Non-pigmented ciliary epithelial cell (primary cell): Measurements from ENCODE around the gene LCK.

Experiments
- DNase-seq: peaks from one replicate; pipeline ENCODE4 v3.0.0-alpha.2; 2010; ENCODE audit warnings: low read depth

LCK gene

DNA sequence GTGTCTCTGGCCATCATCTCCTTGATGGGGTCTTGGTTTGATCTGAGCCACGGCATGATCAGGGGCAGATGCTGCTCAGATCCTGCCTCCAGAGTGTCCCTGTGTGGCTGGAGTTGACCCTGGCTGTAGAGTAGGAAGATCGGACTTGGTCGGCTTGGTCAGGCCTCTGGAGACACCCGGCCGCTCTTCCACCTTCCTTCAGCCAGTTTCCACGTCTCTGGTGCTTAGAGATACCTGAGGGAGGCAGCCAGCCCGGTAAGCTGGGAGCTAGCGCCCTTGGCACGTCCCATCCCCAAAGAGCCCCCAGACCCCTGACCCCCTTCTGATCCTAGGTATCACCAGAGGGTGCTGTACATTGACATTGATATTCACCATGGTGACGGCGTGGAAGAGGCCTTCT lies 76.1 kb downstream of the LCK start:
- DNase-seq: no peak

DNA sequence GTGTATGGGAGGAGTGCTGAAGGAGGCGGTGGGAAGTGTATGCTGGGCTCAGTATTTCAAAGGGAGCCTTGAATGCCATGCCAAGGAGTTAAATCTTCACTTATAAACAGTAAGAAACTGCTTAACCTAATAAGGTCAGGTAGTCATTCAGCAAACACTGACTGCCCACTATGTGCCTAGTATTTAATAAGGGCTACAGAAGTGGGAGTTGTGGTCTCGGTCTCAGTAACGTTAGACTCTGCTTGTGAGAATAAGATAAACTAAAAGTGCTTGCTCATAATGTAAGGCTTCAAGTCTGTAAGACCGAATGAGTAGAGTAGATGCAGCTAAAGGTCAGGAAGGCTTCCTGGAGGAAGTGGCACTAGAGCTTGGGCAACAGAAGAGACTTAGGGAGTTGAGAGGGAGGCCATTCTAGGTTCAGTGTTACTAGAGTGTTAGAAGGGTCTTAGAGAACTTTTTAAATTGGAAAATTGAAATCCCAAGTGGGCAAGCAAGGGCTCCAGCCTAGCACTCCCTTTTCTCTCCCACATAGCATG lies 78.9 kb downstream of the LCK start:
- no peak for DNase-seq

DNA sequence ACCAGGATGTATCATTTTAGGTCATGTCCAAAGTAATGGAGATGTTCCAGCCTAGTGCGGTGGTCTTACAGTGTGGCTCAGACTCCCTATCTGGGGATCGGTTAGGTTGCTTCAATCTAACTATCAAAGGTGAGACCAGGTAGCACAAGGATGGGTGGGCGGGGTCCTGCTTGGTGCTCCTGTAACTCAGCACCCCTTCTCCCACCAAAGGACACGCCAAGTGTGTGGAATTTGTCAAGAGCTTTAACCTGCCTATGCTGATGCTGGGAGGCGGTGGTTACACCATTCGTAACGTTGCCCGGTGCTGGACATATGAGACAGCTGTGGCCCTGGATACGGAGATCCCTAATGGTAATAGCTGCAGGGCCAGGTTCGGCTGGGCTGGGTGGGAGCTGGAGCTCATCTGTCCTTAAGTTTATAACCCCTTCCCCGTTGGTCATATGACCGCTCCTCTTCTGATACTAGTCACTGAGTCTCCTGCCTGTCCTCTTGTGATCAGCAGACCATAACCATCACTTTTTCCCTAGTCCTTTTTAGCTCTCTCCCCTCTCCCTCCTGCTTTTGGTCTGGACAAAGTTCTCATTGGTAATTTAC lies 79.6 kb downstream of the LCK start:
- no peak for DNase-seq

DNA sequence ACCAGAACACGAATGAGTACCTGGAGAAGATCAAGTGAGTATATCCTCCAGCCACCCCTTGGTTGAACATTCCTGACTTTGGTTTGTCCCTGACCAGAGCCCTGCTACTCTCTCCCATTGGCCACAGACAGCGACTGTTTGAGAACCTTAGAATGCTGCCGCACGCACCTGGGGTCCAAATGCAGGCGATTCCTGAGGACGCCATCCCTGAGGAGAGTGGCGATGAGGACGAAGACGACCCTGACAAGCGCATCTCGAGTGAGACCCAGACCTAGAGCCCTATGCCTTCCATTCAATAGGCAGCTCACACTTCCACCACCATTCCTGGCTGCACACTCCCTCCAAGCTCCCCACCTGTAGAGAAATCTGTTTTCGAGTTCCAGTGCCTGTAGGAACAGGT lies 80.5 kb downstream of the LCK start:
- no peak for DNase-seq

DNA sequence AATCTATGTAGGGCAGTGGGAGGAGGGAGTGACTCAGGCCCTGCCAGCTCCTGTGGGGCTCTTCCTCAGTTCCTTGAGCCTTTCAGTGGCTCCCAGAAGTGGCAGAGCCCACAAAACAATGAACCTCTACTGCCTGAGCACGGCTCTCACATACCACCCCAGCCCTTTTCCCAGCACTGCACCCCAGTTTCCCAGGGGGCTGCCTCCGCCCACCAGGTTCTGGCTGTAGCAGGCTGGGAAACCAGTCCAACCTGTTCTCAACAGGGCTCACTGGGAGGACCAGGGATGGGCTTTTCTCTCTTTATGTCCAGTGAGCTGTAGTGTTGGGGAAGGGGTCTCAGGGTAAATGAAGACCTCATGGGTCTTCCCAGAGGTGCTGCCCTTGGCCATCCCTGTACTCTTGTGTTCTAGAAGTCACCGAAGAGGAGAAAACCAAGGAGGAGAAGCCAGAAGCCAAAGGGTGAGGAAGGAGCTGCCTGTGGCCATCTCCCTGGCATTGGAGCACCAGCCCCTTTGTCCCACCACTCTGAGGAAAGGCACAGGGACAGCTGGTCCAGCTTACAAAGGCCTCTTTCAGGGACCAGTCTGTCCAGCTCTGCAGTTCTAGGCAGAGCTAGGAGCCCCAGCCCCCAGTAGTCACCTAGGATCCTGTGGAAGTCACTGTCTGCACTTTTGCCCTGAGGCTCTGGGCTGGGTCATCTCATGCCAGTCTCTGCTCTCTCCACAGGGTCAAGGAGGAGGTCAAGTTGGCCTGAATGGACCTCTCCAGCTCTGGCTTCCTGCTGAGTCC lies 81.4 kb downstream of the LCK start:
- no peak for DNase-seq

DNA sequence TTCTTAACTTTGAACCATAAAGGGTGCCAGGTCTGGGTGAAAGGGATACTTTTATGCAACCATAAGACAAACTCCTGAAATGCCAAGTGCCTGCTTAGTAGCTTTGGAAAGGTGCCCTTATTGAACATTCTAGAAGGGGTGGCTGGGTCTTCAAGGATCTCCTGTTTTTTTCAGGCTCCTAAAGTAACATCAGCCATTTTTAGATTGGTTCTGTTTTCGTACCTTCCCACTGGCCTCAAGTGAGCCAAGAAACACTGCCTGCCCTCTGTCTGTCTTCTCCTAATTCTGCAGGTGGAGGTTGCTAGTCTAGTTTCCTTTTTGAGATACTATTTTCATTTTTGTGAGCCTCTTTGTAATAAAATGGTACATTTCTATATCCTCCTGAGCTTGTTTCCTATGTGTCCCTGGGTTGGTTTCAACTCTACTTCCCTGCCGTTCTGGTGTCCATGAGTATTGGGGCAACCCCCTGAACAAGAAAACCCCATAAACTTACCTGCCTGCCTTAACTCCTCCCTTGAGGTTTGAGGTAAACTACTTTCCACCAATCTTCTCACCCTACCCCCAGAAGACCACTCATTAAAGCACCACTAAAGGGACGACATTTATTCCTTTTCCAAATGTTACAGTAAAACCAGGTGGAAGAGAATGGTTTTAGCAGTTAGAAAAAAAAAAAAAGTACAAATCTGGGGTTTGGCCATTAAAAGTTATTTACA lies 82.3 kb downstream of the LCK start:
- no peak for DNase-seq

DNA sequence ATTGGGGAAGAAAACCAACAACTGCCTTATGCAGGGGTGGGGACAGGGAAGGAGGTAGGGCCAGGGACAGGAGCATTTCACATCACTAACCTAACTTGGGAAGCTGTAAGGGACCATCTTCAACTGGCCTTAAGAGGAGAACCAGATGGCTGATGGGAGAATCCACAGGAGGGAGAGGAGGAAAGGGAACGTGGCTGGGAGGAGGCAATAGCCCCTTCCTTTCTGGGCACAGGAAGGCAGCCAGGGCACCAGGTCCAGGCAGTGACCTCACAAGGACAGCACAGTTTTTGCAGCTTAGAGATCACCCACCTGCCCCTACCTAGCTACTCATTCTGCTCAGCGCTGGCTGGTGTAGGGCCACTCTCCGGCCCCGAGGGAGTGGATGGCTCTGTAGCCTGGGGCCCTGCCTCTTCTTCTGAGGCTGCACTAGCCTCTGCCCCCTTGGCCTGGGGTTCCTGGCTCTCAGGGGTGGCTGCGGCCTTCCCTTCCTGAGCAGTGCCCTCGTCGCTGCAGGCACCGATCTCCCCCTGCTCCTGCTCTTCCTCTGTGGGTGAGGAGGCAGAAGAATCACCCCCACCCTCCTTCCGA lies 83.3 kb downstream of the LCK start:
- no peak for DNase-seq

DNA sequence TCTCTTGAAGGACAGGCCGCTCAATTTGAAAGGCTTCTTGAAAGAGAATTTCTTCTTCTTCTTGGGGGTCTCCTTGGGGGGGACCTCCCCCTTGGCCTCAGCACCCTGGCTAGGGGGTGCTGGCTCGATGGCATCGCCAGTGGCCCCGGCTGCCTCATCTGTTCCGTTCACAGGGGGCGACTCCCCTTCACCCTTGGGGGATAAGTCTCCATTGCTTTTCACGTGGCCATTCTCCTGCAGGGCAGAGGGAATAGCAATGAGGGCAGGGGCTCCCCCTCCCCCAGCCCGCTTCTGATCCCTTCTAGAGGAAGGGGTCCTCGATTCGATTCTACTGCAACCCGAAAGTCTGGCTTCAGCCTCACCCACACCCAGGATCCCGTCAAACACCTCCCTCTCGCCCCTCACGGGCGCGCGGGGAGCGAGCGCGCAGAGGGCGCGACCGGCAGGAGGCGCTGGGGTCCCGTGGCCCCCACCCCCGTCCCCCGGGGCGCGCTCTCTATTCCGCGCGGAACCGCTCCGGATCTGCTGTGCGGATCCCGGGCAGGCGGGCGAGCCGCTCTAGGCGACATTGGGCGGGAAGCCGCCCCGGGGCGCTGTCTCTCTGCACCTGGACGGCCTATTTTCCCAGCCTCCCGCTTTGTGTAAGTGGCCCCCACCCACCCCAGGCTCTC lies 83.9 kb downstream of the LCK start:
- DNase-seq: no peak

DNA sequence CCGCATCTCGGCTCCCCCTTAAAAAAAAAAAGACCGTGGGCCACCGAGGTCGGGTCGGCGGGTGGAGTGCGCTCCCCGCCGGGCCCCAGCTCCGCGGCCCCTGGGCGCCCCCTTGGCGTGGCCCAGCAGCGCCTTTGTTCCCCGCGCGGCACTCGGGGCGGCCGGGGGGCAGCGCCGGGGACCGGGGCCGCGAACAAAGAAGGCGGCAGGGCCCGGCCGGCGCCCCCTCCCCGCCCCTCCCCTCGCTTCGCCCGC lies 84.4 kb downstream of the LCK start:
- DNase-seq: no peak
